Epithelial cell of esophagus (primary cell): ENCODE data around the gene CPA2.
"Not testable (repeated sequence)": the region's sequence is repeated elsewhere in the genome, so short reads cannot be mapped to it uniquely, and the experiment has no call there.

ENCODE experiments used
- DNase-seq: peaks from one replicate; pipeline ENCODE4 v3.0.0; 2010; ENCODE audit warnings: low read depth
- H3K4me3 ChIP-seq: 2 replicates; pipeline ENCODE4 v1.5.1; 2011; ENCODE audit warnings: mild to moderate bottlenecking, low read length, control low read depth
- CTCF ChIP-seq: IDR thresholded peaks from 2 replicates; pipeline ENCODE4 v1.5.1; 2011; ENCODE audit warnings: low read depth, mild to moderate bottlenecking, low read length, control low read depth, inconsistent platforms; ENCODE audit not compliant: insufficient read depth; ENCODE audit errors: missing control alignments

CPA2 gene

GRCh38 chr7:130266258-130266960 is at the start of gene CPA2:
Gene CPA2, plus strand, starts transcription at chr7:130266863. Its CDS starts 19 bp downstream, at chr7:130266882.
- no peak for DNase-seq
- H3K4me3 ChIP-seq, result no peak within 1 kb of the TSS
- TF ChIP-seq CTCF, result no peak

- DNase-seq, result no peak
- no peak for TF ChIP-seq CTCF
- H3K4me3 ChIP-seq, result no peak overlapping the region
Observed at GRCh38 chr7:130218806-130219620, 47.6 kb upstream of the CPA2 start.

- H3K4me3 ChIP-seq, result no peak overlapping the region
- no peak for TF ChIP-seq CTCF
- no peak for DNase-seq
Observed at GRCh38 chr7:130219871-130220270, 46.8 kb upstream of the CPA2 start.

- no peak overlapping the region for H3K4me3 ChIP-seq
- DNase-seq, result no peak
- no peak for TF ChIP-seq CTCF
Observed at GRCh38 chr7:130221746-130222145, 44.9 kb upstream of the CPA2 start.

- no peak for DNase-seq
- no peak for TF ChIP-seq CTCF
- H3K4me3 ChIP-seq, result no peak overlapping the region
Observed at GRCh38 chr7:130223646-130224045, 43.0 kb upstream of the CPA2 start.

GRCh38 chr7:130224210-130224609 is 42.5 kb upstream of the CPA2 start:
- no peak for TF ChIP-seq CTCF
- DNase-seq, result no peak
- H3K4me3 ChIP-seq, result no peak overlapping the region

GRCh38 chr7:130224923-130225322 is 41.7 kb upstream of the CPA2 start:
- not testable (repeated sequence) for H3K4me3 ChIP-seq
- DNase-seq, result peak; percentile 38
